ENCODE data around the gene IQCC. TPM values are rescaled to one million over a fixed set of nuclear protein-coding genes. Genes with fewer than 3 reads are reported as not detected.

IQCC gene
- total RNA-seq, 3 donors from 2014 or later, result 1.8 to 3.5 (median 2.3) TPM

DNA sequence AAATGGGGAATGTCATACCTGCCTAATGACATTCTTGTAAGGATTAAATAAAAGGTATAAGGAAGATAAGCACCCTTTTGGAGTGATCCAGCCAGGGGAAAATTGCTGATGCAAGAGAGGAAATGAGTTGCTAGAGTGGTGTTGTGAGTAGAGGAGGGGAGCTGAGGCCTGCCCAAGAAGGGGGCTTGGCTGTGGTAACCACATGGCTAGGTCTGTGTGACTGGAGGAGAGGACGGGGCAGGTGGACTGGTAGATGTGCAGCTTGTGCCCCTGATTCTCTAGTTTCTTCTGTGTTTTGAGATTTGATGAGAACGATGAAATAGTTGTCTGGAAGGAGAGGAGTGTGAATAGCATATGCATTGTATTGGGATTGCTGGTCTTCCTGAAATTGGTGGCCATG lies 19.4 kb upstream of the IQCC start:
- no peak overlapping the region for H3K27ac ChIP-seq
- no peak overlapping the region for H3K4me3 ChIP-seq
- no peaks in the 10 kb centered on the region for H3K27me3 ChIP-seq
- H3K4me1 ChIP-seq, result peaks cover 0 to 16% of the 10 kb centered on the region in 2 donors
- no peaks in the 10 kb centered on the region for H3K9me3 ChIP-seq
- DNase-seq (ENCODE audit: low spot score in 2 of 2), result no peak
- TF ChIP-seq POLR2A (IDR thresholded peaks at IDR 0.05), result no peak
- no peak for TF ChIP-seq POLR2AphosphoS5 (IDR thresholded peaks at IDR 0.05)
- TF ChIP-seq, protein P1, sequence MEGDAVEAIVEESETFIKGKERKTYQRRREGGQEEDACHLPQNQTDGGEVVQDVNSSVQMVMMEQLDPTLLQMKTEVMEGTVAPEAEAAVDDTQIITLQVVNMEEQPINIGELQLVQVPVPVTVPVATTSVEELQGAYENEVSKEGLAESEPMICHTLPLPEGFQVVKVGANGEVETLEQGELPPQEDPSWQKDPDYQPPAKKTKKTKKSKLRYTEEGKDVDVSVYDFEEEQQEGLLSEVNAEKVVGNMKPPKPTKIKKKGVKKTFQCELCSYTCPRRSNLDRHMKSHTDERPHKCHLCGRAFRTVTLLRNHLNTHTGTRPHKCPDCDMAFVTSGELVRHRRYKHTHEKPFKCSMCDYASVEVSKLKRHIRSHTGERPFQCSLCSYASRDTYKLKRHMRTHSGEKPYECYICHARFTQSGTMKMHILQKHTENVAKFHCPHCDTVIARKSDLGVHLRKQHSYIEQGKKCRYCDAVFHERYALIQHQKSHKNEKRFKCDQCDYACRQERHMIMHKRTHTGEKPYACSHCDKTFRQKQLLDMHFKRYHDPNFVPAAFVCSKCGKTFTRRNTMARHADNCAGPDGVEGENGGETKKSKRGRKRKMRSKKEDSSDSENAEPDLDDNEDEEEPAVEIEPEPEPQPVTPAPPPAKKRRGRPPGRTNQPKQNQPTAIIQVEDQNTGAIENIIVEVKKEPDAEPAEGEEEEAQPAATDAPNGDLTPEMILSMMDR (IDR thresholded peaks at IDR 0.05), result no peak
- intact Hi-C loops (cut with DNase I; ENCODE audit: low total_unique reads), result no loop called here
- H3K36me3 ChIP-seq, result peaks cover 6% of the 10 kb centered on the region

DNA sequence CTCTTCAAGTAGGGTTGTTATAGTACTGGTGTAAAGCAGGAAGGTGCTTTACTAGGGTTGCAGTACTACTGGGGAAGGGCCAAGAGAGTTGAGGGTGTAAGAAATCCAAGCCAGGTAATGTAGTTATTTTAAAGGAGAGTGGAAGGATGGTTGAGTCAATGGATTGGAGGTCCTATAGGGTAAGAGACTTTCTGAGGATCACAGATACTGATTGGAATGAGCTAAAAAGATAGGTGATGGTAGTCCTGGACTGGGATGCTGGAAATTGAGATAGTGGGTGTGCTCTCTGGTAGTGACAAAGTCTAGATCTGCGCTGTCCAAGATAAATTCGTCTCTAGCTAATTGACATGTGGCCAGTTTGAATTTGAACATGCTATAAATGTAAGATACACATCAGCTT lies 19.0 kb upstream of the IQCC start:
- DNase-seq (ENCODE audit: low spot score in 2 of 2), result no peak
- peaks cover 6% of the 10 kb centered on the region for H3K36me3 ChIP-seq
- TF ChIP-seq POLR2AphosphoS5 (IDR thresholded peaks at IDR 0.05) (no peak), POLR2A (IDR thresholded peaks at IDR 0.05) (no peak)
- TF ChIP-seq, protein P1 (IDR thresholded peaks at IDR 0.05), result no peak
- H3K9me3 ChIP-seq, result no peaks in the 10 kb centered on the region
- no peak overlapping the region for H3K4me3 ChIP-seq
- intact Hi-C loops (cut with DNase I; ENCODE audit: low total_unique reads), result no loop called here
- H3K27me3 ChIP-seq, result no peaks in the 10 kb centered on the region
- peaks cover 0 to 12% of the 10 kb centered on the region in 2 donors for H3K4me1 ChIP-seq
- no peak overlapping the region for H3K27ac ChIP-seq

DNA sequence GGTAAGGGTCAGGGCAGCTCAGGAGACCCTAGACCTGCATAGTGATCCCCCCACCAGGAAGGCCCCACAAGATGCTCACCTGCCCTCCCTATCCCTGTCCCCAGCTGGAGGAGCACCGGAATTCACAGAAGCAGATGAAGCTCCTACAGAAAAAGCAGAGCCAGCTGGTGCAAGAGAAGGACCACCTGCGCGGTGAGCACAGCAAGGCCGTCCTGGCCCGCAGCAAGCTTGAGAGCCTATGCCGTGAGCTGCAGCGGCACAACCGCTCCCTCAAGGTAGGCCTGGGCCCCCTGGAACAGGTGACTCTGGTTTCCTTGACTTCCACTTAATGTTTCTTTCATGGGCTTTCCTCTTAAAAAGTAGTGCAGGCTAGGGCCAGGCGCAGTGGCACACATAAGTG lies 17.6 kb upstream of the IQCC start:
- intact Hi-C loops (cut with DNase I; ENCODE audit: low total_unique reads), result no loop called here
- no peak for DNase-seq (ENCODE audit: low spot score in 2 of 2)
- no peak for TF ChIP-seq POLR2A (IDR thresholded peaks at IDR 0.05)
- TF ChIP-seq POLR2AphosphoS5 (IDR thresholded peaks at IDR 0.05), result no peak
- TF ChIP-seq, protein P1 (IDR thresholded peaks at IDR 0.05), result no peak
- no peaks in the 10 kb centered on the region for H3K9me3 ChIP-seq
- peaks cover 6% of the 10 kb centered on the region for H3K36me3 ChIP-seq
- no peak overlapping the region for H3K27ac ChIP-seq
- H3K4me1 ChIP-seq, result peaks cover 0 to 4% of the 10 kb centered on the region in 2 donors
- no peaks in the 10 kb centered on the region for H3K27me3 ChIP-seq
- H3K4me3 ChIP-seq, result no peak overlapping the region

DNA sequence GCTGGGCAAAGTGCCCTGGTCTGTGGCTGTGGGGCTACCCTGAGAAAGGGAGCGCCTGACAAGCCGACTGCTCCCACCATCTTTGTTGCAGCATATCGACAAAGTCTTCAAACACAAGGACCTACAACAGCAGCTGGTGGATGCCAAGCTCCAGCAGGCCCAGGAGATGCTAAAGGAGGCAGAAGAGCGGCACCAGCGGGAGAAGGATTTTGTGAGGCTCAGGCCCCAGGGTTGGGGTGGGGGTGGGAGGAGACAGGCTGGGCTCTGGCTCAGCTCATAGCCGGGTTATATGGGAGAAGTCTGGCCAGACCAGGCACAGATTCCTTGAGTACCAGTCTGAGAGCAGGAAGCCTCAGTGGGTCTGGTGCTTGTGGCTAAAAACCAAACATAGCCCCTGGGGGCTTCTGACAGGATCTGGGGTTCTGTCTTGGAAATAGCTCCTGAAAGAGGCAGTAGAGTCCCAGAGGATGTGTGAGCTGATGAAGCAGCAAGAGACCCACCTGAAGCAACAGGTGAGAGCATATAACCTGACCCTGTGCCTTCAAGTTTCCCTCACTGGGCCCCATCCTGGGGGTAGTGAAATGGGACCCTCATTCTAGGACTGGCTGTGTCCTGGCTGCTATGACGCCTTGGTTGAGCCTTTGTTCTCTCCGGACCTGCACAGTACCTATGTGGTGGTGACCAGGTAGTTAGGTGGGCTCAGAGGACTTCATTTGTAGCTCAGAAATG lies 13.1 kb upstream of the IQCC start:
- no peak for DNase-seq (ENCODE audit: low spot score in 2 of 2)
- Histone ChIP-seq H3K4me3 (no peak overlapping the region), H3K4me1 (no peaks in the 10 kb centered on the region), H3K36me3 (peaks cover 6% of the 10 kb centered on the region), H3K9me3 (no peaks in the 10 kb centered on the region), H3K27me3 (no peaks in the 10 kb centered on the region), H3K27ac (no peak overlapping the region)
- TF ChIP-seq POLR2AphosphoS5 (IDR thresholded peaks at IDR 0.05) (no peak), POLR2A (IDR thresholded peaks at IDR 0.05) (no peak)
- TF ChIP-seq, protein P1 (IDR thresholded peaks at IDR 0.05), result no peak
- intact Hi-C loops (cut with DNase I; ENCODE audit: low total_unique reads), result no loop called here

DNA sequence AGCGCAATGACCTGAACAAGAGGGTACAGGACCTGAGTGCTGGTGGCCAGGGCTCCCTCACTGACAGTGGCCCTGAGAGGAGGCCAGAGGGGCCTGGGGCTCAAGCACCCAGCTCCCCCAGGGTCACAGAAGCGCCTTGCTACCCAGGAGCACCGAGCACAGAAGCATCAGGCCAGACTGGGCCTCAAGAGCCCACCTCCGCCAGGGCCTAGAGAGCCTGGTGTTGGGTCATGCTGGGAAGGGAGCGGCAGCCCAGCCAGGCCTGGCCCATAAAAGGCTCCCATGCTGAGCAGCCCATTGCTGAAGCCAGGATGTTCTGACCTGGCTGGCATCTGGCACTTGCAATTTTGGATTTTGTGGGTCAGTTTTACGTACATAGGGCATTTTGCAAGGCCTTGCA lies 10.5 kb upstream of the IQCC start:
- DNase-seq (ENCODE audit: low spot score in 2 of 2), result no peak
- peaks cover 6% of the 10 kb centered on the region for H3K36me3 ChIP-seq
- peaks cover 0 to 3% of the 10 kb centered on the region in 2 donors for H3K4me1 ChIP-seq
- intact Hi-C loops (cut with DNase I; ENCODE audit: low total_unique reads), result no loop called here
- H3K27me3 ChIP-seq, result no peaks in the 10 kb centered on the region
- TF ChIP-seq POLR2A (IDR thresholded peaks at IDR 0.05), result no peak
- TF ChIP-seq, protein P1 (IDR thresholded peaks at IDR 0.05), result no peak
- H3K27ac ChIP-seq, result no peak overlapping the region
- no peaks in the 10 kb centered on the region for H3K9me3 ChIP-seq
- no peak overlapping the region for H3K4me3 ChIP-seq
